C4-2B (cell line): ENCODE measurements around the gene ZNF521.

Experiments
- CTCF ChIP-seq: fragments of 450-650 bp; conservative IDR thresholded peaks from 2 replicates; pipeline ENCODE4 v1.5.1; 2017; ENCODE audit warnings: mild to moderate bottlenecking
- ZFX ChIP-seq: fragments of 450-650 bp; IDR thresholded peaks from 2 replicates; pipeline ENCODE4 v1.6.1; 2017

GRCh38 chr18:25253779-25254178 is 98.2 kb downstream of the ZNF521 start:
- no peak for TF ChIP-seq CTCF
- no peak for TF ChIP-seq ZFX
